GM21529 (cell line): ENCODE measurements around the gene UCP3.
"Not testable (repeated sequence)": the region's sequence is repeated elsewhere in the genome, so short reads cannot be mapped to it uniquely, and the experiment has no call there.

ENCODE experiments used
- ATAC-seq: cut with Tn5 transposase; IDR thresholded peaks from one replicate; pipeline ENCODE4 v1.9.1; 2021; ENCODE audit not compliant: unreplicated experiment

Gene UCP3

DNA sequence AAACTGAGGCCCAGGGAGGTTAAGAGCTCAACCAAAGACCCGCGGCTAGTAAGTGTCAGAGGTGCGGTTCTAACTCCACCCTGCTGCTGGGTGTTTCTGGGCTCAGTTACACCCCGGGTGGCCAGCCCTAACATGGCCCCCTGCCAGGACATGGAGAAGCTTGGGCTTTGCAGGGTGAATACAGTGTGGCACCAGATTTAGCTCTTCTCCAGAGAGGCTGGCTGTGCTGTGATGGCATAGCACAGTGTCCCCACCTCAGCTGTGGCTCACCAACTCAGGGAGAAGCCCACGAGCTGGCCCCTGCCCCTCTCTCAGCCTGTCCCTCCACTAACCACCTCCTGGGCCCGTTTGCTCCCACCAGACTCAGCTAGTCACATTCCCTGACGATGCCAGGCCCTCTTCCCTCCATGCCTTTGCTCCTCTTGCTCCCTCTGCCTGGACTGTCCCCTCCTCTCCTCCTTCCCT lies 7.0 kb downstream of the UCP3 start:
- no peak for ATAC-seq

DNA sequence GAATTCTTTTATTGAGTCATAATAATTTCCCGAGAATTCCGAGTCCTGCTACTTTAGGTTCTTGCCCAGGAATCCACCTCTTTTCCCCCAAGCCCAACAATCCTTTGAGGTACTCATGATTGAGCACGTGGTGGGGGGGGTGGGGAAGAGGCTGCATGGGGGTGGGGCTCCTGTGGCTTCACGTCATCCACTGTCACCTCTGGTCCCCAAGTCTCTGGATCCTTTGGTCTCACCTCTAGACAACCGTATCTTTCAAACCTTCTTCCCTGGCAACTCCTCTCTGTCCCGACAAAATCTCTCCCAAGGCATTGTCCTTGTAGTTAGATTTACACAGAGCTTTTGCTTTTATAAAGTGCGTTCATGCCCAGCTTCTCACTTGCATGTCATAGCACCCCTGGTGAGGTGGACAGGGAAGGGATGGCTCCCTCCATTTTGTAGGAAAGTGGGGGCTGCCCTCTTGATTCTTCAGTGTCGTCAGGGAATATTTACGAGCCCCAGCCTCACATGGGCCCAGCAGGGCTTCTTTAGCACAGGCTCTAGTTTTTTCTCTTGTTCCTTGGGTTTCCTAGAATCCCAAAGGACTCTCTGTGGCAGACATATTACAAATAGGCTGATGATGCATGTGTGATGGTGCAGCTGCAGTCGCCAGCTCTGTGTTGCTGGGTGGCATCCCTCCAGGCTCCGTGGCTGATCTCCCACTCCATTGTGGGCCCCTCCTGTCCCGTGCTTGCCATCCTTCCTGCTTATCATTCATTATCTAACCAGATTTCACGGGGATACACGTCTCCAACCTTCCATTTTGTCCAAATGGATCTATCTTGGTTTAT lies 8.4 kb downstream of the UCP3 start:
- ATAC-seq: no peak

DNA sequence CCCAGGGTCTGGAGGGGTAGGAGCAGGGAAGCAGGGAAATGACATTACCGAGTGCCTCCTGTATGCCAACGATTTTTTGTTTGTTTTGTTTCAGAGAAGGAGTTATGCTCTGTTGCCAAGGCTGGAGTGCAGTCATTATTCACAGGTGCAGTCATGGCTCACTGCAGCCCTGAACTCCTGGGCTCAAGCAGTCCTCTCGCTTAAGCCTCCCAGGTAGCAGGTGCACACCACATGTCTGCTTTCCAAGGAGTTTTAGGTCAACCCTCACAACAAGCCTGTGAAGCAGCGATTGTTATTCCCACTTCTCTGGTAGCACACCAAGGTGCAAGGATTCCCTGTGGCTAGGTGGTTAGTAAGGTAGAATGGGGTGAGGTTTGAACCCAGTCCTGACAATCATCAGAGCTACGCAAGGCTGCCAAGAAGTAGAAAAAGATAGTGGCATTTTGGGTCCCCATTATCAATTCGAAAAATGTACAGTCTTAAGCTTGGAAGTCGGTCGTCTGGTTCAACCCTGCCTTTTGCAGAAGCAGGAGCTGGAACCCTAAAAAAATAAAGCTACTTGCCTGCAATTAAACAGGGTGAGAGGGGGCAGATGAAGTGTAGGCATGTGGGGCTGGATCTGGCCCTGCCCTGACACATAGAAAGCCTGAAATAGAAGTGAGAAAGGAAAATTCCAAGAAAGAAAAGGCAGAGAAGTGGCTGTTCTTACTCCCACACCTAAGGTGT lies 9.1 kb downstream of the UCP3 start:
- ATAC-seq: no peak

DNA sequence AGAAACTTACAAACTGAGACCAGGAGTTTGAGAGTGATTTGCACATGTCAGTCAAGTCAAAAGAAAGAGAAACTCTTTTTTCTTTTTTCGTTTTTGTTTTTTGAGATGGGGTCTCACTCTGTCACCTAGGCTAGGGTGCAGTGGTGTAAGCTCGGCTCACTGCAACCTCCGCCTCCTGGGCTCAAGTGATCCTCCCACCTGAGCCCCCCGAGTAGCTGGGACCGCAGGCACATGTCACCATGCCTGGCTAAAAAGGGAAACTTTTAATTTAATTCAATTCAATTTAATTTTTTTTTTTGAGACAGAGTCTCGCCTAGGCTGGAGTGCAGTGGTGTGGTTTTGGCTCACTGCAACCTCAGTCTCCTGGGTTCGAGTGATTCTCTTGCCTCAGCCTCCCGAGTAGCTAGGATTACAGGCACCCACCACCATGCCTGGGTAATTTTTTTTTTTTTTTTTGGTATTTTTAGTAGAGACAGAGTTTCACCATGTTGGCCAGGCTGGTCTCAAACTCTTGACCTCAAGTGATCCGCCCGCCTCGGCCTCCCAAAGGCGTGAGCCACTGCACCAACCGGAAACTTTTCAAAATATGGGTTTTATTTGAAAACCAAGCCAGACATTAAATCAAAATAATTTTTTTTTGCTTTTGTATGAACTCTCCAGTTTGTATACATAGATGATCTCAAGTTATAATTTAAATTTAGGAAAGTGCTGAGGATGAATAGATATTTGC lies 9.9 kb downstream of the UCP3 start:
- no peak for ATAC-seq

DNA sequence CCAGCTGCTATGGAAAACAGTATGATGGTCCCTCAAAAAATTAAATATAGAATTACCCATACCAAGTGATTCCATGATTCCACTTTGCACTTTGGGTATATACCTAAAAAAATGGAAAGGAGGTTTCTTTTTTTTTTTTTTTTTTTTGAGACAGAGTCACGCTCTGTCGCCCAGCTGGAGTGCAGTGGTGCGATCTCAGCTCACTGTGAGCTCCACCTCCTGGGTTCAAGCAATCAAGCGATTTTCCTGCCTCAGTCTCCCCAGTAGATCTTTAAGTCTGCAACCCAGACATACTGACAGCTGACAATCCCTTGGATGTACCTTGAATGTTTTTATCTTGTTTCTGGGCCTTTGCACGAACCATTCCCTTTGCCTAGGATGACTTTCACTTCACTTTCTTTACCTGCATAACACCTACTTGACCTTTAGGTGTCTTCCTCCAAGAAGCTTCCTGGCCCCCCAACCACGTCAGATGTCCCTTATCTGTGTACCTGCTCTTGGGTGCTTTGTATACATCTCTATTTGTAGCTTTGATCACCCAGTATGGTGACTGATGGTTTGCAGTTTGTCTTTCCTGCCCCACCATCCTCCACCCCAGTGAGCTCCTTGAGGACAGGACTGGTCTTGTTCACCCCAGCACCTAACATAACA lies 11.6 kb downstream of the UCP3 start:
- no peak for ATAC-seq

DNA sequence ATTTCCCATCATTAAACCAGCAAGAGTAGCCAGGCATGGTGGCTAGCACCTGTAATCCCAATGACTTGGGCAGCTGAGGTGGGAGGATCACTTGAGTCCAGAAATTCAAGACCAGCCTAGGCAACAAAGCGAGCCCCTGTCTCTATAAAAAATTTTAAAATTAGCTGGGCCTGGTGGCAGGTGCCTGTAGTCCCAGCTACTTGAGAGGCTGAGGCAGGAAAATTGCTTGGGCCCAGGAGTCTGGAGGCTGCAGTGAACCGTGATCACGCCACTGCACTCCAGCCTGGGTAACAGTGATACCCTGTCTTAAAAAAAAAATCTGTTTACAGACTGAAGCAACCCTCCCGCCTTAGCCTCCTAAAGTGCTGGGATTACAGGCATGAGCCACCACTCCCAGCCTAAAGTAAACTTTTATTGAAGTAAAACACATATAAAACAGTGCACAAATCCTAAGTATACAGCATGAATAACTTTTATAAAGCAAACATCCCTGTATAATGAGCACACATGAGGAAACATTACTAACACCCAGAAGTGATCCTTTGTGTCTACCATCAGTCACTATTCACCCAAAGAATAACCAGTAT lies 12.6 kb downstream of the UCP3 start:
- ATAC-seq: no peak

DNA sequence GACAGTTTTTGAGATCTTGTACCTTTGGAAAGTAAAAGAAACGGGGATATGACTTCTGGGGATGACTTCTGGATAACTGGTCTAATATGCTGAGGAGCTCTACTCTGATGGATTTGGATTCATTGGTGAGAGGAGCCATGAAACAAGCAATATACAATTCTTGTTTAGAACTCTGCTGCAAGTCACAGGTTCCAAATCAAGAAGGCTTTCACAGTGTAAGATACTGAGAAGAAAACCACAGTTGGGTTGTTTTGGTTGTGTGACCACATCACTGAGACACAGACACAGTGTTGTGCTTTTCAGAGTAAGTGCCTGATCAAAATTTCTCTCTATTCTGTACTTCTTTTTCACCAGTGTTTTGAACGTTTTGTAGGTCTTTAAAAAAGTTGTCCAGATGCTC lies 13.2 kb downstream of the UCP3 start:
- peak; percentile 54 for ATAC-seq

DNA sequence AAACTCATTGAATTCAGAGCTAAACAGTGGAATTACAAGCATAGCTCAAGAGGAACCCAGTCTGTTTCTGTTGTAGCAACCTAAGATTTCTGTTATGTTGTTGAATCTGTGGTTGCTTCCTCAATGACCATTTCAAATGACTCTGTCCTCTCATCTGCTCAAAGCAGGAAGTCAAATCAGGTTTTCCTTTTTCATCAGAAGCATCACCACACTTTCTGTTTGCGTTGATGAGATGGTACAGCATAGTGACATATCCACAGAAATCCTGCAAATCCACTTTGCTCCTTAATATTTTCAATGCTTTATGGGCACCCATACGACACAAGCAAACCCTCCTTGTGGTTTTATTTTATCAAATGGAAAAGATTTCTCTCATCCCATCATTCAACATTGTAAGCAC lies 13.6 kb downstream of the UCP3 start:
- ATAC-seq: no peak

DNA sequence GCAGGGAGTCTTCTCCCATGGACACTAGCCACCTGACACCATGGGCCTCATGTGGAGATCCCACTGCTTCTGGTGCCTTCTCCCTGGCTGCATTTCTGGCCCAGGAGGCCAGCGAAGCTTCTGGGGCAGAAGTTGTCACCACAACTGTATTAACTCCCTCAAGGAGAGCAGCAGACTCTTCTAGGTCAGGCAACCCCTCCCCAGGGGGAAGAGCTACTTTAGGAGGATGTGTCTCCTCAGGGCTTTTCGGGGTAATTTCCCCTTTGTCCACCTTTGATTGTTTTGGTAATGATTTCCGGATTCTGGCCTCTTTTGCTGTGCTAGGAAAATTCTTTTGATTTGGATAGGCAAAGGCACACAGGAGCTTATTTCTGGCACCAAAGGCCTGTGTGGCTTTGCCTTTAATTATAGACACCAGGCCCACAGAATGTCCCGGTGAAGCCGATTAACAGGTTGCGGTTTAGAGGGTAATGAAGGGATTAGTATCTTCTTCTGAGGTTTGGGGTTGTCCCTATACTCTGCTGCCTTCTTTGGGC lies 17.3 kb downstream of the UCP3 start:
- peak; percentile 51 for ATAC-seq

DNA sequence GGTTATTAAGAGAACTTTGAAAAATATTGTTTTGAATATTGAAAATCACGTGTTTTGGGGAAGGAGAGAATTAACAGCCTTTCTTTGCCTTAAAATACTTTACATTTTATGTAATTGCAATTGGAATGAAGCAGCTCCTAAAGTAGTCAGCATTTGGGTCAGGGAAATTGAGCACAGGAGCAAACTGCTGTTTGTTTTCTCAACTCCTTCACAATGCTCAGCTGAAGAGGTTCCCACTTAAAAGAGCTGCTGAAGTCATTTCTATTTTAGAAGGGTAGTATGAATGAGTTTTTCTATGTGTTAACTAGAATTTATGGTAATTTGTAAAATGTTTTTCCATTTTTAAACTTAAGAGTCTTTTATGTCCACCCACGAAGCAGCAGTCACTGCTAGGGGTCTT lies 18.2 kb downstream of the UCP3 start:
- ATAC-seq: no peak

DNA sequence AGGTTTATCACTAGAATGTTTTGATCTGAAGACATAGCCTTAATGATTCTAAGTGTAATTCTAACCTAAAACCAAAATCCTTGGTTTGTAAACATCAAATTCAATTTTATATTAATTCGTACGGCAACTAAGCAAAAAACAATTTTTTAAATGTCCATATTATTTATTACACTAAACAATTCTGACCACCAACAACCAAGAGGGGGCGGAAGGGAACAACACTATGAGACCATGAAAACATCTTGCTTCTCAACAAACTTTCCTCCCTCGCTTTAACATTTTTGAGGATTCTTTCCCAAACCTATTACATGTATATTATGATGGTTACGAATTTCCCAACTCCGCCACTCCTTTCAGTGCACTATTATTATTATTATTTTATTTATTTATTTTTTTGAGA lies 19.7 kb downstream of the UCP3 start:
- no peak for ATAC-seq

DNA sequence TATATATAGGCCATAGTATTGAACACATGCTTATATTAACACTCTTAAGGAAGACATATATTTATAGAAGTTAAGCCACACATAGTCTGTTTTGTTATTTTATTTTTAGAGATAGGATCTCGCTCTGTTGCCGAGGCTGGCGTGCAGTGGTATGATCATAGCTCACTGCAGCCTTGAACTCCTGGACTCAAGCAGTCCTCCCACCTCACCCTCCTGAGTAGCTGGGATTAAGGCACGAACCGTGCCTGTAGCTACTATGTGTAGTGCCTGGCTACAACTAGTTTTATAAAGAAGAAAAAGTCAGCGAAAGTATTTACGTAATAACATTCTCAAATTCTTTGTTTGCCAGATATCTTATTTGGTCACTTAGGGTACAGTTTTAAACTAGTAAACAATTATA lies 20.7 kb downstream of the UCP3 start:
- no peak for ATAC-seq

DNA sequence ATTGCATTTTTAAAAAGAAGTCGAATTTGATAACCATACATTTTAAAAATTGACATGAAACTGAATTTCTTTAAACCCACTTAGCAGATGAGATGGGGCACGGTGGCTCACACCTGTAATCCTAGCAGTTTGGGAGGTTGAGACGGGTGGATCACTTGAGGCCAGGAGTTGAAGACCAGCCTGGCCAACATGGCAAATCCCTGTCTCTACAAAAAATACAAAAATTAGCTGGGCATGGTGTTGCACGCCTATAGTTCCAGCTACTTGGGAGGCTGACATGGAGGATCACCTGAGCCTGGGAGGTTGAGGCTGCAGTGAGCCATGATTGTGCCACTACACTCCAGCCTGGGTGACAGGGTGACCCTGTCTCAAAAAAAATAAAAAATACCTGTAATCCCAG lies 23.2 kb downstream of the UCP3 start:
- ATAC-seq: not testable (repeated sequence)

DNA sequence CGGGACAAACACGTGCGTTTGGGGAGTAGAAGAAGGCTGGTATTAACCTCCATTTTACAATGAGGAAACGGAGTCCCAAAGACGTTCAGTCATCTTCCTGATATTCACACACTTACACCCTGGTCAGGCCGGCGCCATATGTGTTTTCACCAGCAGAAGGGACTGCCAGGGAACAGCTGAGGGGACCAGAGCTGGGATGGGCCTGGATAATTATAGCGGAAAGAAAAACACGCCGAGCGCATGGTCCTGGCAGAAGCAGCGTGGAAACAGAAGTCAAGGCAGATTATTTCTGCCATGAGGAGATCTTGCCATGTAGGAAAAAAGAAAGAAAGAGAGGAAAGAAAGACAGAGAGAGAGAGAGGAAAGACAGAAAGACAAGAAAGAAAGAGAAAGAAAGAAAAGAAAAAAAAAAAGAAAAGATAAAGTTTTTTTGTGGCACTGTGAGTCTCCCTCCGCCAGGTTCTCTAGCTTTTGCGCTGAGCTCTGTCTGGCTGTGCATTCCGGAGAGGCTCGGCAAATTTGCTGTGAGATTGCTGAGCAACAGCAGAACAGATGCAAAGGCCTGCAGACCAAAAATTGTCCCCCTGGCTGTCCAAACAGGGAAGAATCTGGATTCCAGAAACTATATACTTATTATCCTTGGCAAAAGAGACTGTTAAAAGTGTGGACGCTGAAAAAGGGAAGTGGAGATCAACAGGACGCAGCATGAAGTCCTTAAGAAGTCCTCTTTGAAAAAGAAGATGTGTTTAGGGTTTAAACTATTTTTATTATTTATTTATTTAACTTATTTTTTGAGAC lies 24.9 kb downstream of the UCP3 start:
- ATAC-seq: no peak

DNA sequence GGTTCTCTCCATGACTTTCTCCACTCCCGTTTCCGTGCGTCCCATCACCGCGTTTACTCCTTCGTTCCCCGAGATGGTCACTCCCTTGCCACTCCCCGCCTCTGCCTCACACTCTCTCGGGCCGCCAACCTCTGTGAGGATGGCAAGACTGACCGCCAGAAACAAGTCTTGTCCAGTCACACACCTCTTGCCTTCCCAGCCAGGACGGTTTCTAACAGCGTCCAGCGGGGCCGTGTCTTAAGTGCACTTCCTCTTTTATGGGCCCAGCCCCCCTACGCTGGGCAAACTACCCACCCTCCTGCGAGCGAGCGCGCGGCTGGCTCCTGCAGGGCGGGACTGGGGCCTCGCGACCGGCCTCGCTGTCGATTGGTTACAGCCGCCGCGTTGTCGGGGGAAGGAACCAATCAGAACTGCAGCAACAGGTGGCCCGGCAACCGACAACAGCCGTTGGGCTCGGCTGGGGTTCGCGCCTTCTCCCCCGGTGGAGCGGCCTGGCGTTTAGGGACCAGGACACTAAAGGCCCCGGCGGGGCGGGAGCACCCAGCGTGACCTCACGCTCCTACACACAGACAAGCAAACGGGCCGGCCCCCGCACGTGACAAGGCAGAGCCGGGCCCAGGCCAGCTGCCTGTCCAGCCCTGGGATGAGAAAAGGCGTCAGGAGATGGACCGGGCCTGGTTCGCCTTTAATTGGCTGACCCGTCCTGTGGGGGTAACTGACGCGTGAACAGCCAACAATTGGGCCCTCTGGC lies 25.7 kb downstream of the UCP3 start:
- ATAC-seq: peak; percentile 65

DNA sequence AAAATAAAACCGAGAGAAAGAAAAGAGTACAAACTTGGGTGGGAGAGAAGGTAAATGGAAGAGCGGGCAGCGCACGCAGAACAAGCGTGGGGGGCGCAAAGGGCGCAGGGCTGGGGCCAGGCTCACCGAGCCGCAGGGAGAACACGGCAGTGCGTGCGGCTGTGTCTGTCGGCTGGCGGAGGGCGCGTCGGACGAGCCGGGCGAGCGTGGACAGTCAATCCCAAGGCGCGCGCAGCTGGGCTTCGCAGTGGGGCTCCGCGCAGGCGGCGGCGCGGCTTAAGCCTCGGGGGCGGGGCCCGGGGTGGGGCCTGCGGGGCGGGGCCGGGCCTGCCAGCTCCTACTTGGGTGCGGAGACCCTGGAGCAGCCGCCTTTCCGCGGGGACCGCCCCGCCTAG lies 26.3 kb downstream of the UCP3 start, which contains the start of gene UCP2:
TSS of gene UCP2 (minus strand) at position 249 of the 395 bp plus-strand sequence. CDS start 4,465 bp downstream, outside the sequence.
- ATAC-seq: peak; percentile 45

DNA sequence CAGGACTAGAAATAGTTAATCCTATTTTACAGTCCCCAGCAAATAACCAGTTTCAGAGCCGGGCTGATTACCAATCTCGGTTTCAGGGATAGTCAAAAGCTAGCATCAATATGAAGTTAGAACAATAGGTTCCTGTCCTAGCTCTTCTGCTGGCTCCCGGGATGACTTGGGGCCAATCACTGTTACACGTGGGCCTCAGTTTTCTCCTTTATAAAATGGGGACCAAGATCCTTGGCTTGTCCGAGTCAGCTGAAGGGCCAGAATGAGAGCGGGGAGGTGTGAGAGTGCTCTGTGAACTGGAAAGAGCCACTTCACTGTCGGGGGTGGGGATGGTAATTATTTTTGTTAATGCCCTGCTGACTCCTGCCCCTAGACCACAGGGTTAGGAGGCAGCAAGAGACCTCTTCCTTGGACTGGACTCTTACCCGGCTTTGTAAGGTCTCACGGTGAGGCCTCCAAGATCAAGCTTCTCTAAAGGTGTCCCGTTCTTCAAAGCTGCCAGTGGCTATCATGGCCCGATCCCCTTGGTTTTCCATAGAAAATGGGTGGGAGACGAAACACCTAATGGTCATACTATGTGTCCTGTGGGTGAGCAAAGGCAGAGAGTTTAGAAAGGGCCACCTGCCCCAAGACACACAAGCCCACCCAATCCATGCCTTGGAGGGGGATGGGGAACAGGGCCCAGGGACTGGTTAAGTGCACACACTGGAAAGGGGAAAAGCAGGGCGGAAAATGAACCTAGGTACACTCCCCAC lies 27.7 kb downstream of the UCP3 start:
- no peak for ATAC-seq
